ENCODE data around the gene KAZN. TPM values are rescaled to one million over a fixed set of nuclear protein-coding genes. Genes with fewer than 3 reads are reported as not detected.

The KAZN gene
- total and polyA plus RNA-seq, 2 donors (not counting 1 experiment from before 2014, with no cell fraction given): 3.4 to 5.0 TPM

GRCh38 chr1:15046487-15047165 lies 448.1 kb downstream of the KAZN start:
- Histone ChIP-seq H3K27me3 (ENCODE audit: control insufficient read depth, insufficient read depth, low read length) (no peaks in the 10 kb centered on the region), H3K9ac (ENCODE audit: insufficient read depth, low read length) (no peak overlapping the region), H3K4me2 (ENCODE audit: extremely low read depth, insufficient read depth, low read length) (no peak overlapping the region), H3K36me3 (ENCODE audit: control insufficient read depth, insufficient read depth, low read length) (peaks cover 2% of the 10 kb centered on the region), H3K27ac (ENCODE audit: insufficient read depth, low read length) (no peak overlapping the region), H4K20me1 (ENCODE audit: control insufficient read depth, extremely low read depth, insufficient read depth, low read length) (no peaks in the 10 kb centered on the region), H3K9me3 (ENCODE audit: control insufficient read depth, insufficient read depth, low read depth, low read length) (no peaks in the 10 kb centered on the region), H3K4me1 (ENCODE audit: control insufficient read depth, extremely low read depth, insufficient read depth, low read length) (no peaks in the 10 kb centered on the region), H2AFZ (ENCODE audit: low read length) (no peak overlapping the region), H3K4me3 (replicated peaks in 1 of 4; ENCODE audit: control extremely low read depth in 1 of 4, insufficient read depth in 1 of 4, low read depth in 3 of 4, low read length in 4 of 4) (no peak overlapping the region), H3K79me2 (ENCODE audit: control insufficient read depth, insufficient read depth, low read length) (no peaks in the 10 kb centered on the region)
- peak; percentile 95 to 97 for TF ChIP-seq CTCF (conservative IDR thresholded peaks at IDR 0.05 in 1 of 2, IDR thresholded peaks at IDR 0.05 in 1 of 2; ENCODE audit: low read depth in 1 of 2, low read length in 2 of 2)
- no peak for TF ChIP-seq EZH2 (IDR thresholded peaks at IDR 0.05; ENCODE audit: low read length, missing control alignments)
- peak; percentile 79 to 86 for DNase-seq (ENCODE audit: low read depth in 2 of 2)

DNA sequence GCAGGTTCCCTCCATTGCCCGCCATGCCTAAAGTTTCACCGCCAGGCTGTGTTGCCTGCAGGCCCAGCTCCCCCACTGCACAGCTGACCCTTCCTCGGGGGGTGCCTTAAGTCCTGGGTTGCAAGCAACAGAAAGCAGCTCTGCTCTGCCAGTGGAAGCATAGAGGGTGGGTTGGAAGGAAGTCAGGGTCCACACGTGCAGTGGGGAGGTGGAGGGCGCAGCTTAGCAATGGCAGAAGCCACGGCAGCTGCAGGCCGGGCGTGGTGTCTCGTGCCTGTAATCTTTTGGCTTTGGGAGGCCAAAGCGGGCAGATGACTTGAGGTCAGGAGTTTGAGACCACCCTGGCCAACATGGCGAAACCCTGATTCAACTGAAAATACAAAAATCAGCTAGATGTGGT lies 448.8 kb downstream of the KAZN start:
- no peak for DNase-seq (ENCODE audit: low read depth in 2 of 2)

GRCh38 chr1:15048437-15048980 lies 450.0 kb downstream of the KAZN start:
- Histone ChIP-seq H3K4me2 (ENCODE audit: extremely low read depth, insufficient read depth, low read length) (no peak overlapping the region), H3K4me3 (replicated peaks in 1 of 4; ENCODE audit: control extremely low read depth in 1 of 4, insufficient read depth in 1 of 4, low read depth in 3 of 4, low read length in 4 of 4) (no peak overlapping the region), H3K27me3 (ENCODE audit: control insufficient read depth, insufficient read depth, low read length) (no peaks in the 10 kb centered on the region), H3K4me1 (ENCODE audit: control insufficient read depth, extremely low read depth, insufficient read depth, low read length) (no peaks in the 10 kb centered on the region), H3K27ac (ENCODE audit: insufficient read depth, low read length) (no peak overlapping the region), H3K9me3 (ENCODE audit: control insufficient read depth, insufficient read depth, low read depth, low read length) (no peaks in the 10 kb centered on the region), H3K36me3 (ENCODE audit: control insufficient read depth, insufficient read depth, low read length) (peaks cover 2% of the 10 kb centered on the region), H3K9ac (ENCODE audit: insufficient read depth, low read length) (no peak overlapping the region), H4K20me1 (ENCODE audit: control insufficient read depth, extremely low read depth, insufficient read depth, low read length) (no peaks in the 10 kb centered on the region), H3K79me2 (ENCODE audit: control insufficient read depth, insufficient read depth, low read length) (no peaks in the 10 kb centered on the region), H2AFZ (ENCODE audit: low read length) (no peak overlapping the region)
- no peak for TF ChIP-seq EZH2 (IDR thresholded peaks at IDR 0.05; ENCODE audit: low read length, missing control alignments)
- TF ChIP-seq CTCF (conservative IDR thresholded peaks at IDR 0.05 in 1 of 2, IDR thresholded peaks at IDR 0.05 in 1 of 2; ENCODE audit: low read depth in 1 of 2, low read length in 2 of 2): no peak
- no peak for DNase-seq (ENCODE audit: low read depth in 2 of 2)

More for the DNA sequence above, 448.8 kb downstream of the KAZN start:
- Histone ChIP-seq H2AFZ (ENCODE audit: low read length) (no peak overlapping the region), H3K27me3 (ENCODE audit: control insufficient read depth, insufficient read depth, low read length) (no peaks in the 10 kb centered on the region), H3K9ac (ENCODE audit: insufficient read depth, low read length) (no peak overlapping the region), H3K4me3 (replicated peaks in 1 of 4; ENCODE audit: control extremely low read depth in 1 of 4, insufficient read depth in 1 of 4, low read depth in 3 of 4, low read length in 4 of 4) (no peak overlapping the region), H3K27ac (ENCODE audit: insufficient read depth, low read length) (no peak overlapping the region), H3K4me1 (ENCODE audit: control insufficient read depth, extremely low read depth, insufficient read depth, low read length) (no peaks in the 10 kb centered on the region), H3K36me3 (ENCODE audit: control insufficient read depth, insufficient read depth, low read length) (peaks cover 2% of the 10 kb centered on the region), H3K79me2 (ENCODE audit: control insufficient read depth, insufficient read depth, low read length) (no peaks in the 10 kb centered on the region), H3K4me2 (ENCODE audit: extremely low read depth, insufficient read depth, low read length) (no peak overlapping the region), H4K20me1 (ENCODE audit: control insufficient read depth, extremely low read depth, insufficient read depth, low read length) (no peaks in the 10 kb centered on the region), H3K9me3 (ENCODE audit: control insufficient read depth, insufficient read depth, low read depth, low read length) (no peaks in the 10 kb centered on the region)
- TF ChIP-seq EZH2 (IDR thresholded peaks at IDR 0.05; ENCODE audit: low read length, missing control alignments) (no peak), CTCF (conservative IDR thresholded peaks at IDR 0.05 in 1 of 2, IDR thresholded peaks at IDR 0.05 in 1 of 2; ENCODE audit: low read depth in 1 of 2, low read length in 2 of 2) (no peak)

Measured in fibroblast of lung (primary cell).